ENCODE results near the gene KRTAP4-3.
"Not testable (repeated sequence)": the region's sequence is repeated elsewhere in the genome, so short reads cannot be mapped to it uniquely, and the experiment has no call there.

Gene KRTAP4-3

GRCh38 chr17:41168121-41168520 is at the start of gene KRTAP4-3:
Gene KRTAP4-3 (minus strand): TSS chr17:41168221. CDS start chr17:41168172, 49 bp downstream.
- DNase-seq (ENCODE audit: low read depth) = no peak
- H3K4me3 ChIP-seq (ENCODE audit: low read depth, low read length) = no peak within 1 kb of the TSS

GRCh38 chr17:41215681-41216080 is 47.7 kb upstream of the KRTAP4-3 start:
- no peak overlapping the region for H3K4me3 ChIP-seq (ENCODE audit: low read depth, low read length)
- no peak for DNase-seq (ENCODE audit: low read depth)

GRCh38 chr17:41212524-41213169 is 44.6 kb upstream of the KRTAP4-3 start:
- H3K4me3 ChIP-seq (ENCODE audit: low read depth, low read length) = no peak overlapping the region
- DNase-seq (ENCODE audit: low read depth) = no peak

GRCh38 chr17:41211845-41212466 is 43.9 kb upstream of the KRTAP4-3 start:
- no peak overlapping the region for H3K4me3 ChIP-seq (ENCODE audit: low read depth, low read length)
- no peak for DNase-seq (ENCODE audit: low read depth)

GRCh38 chr17:41199421-41200078 is 31.5 kb upstream of the KRTAP4-3 start:
- H3K4me3 ChIP-seq (ENCODE audit: low read depth, low read length) = no peak overlapping the region
- no peak for DNase-seq (ENCODE audit: low read depth)

- DNase-seq (ENCODE audit: low read depth) = no peak
- no peak overlapping the region for H3K4me3 ChIP-seq (ENCODE audit: low read depth, low read length)
Measured at GRCh38 chr17:41196068-41196467, 28.0 kb upstream of the KRTAP4-3 start.

GRCh38 chr17:41190328-41190727 is 22.3 kb upstream of the KRTAP4-3 start:
- H3K4me3 ChIP-seq (ENCODE audit: low read depth, low read length) = no peak overlapping the region
- no peak for DNase-seq (ENCODE audit: low read depth)

- H3K4me3 ChIP-seq (ENCODE audit: low read depth, low read length); DNase-seq (ENCODE audit: low read depth): not testable (repeated sequence)
Measured at GRCh38 chr17:41189837-41190318, 21.9 kb upstream of the KRTAP4-3 start, which contains the start of gene KRTAP9-1. Gene KRTAP9-1 (plus strand): TSS chr17:41189887. CDS start chr17:41189887, 0 bp downstream.

GRCh38 chr17:41186872-41187271 is 18.9 kb upstream of the KRTAP4-3 start:
- no peak overlapping the region for H3K4me3 ChIP-seq (ENCODE audit: low read depth, low read length)
- DNase-seq (ENCODE audit: low read depth) = peak; percentile 7

- no peak for DNase-seq (ENCODE audit: low read depth)
- no peak overlapping the region for H3K4me3 ChIP-seq (ENCODE audit: low read depth, low read length)
Measured at GRCh38 chr17:41185001-41185400, 17.0 kb upstream of the KRTAP4-3 start.

GRCh38 chr17:41184480-41184961 is 16.5 kb upstream of the KRTAP4-3 start, which contains the start of gene KRTAP4-1:
Gene KRTAP4-1 (minus strand): TSS chr17:41184911. CDS start chr17:41184854, 57 bp downstream.
- no peak for DNase-seq (ENCODE audit: low read depth)
- no peak within 1 kb of the TSS for H3K4me3 ChIP-seq (ENCODE audit: low read depth, low read length)

GRCh38 chr17:41178843-41179616 is 11.0 kb upstream of the KRTAP4-3 start:
- no peak overlapping the region for H3K4me3 ChIP-seq (ENCODE audit: low read depth, low read length)
- no peak for DNase-seq (ENCODE audit: low read depth)

- no peak overlapping the region for H3K4me3 ChIP-seq (ENCODE audit: low read depth, low read length)
- no peak for DNase-seq (ENCODE audit: low read depth)
Measured at GRCh38 chr17:41178341-41178740, 10.3 kb upstream of the KRTAP4-3 start.

- H3K4me3 ChIP-seq (ENCODE audit: low read depth, low read length) = no peak within 1 kb of the TSS
- DNase-seq (ENCODE audit: low read depth) = no peak
Measured at GRCh38 chr17:41177727-41178271, 9.8 kb upstream of the KRTAP4-3 start, which contains the start of gene KRTAP4-2. Gene KRTAP4-2 (minus strand): TSS chr17:41178221. CDS start chr17:41178164, 57 bp downstream.

GRCh38 chr17:41176744-41177387 is 8.8 kb upstream of the KRTAP4-3 start:
- no peak overlapping the region for H3K4me3 ChIP-seq (ENCODE audit: low read depth, low read length)
- no peak for DNase-seq (ENCODE audit: low read depth)

GRCh38 chr17:41171886-41172285 is 3.9 kb upstream of the KRTAP4-3 start:
- DNase-seq (ENCODE audit: low read depth) = peak; percentile 11

GRCh38 chr17:41167561-41167960 is 460 bp downstream of the KRTAP4-3 start:
- DNase-seq (ENCODE audit: low read depth) = no peak
- no peak overlapping the region for H3K4me3 ChIP-seq (ENCODE audit: low read depth, low read length)

More at GRCh38 chr17:41171886-41172285, 3.9 kb upstream of the KRTAP4-3 start:
- no peak overlapping the region for H3K4me3 ChIP-seq (ENCODE audit: low read depth, low read length)

- no peak overlapping the region for H3K4me3 ChIP-seq (ENCODE audit: low read depth, low read length)
- DNase-seq (ENCODE audit: low read depth) = no peak
Measured at GRCh38 chr17:41163828-41164227, 4.2 kb downstream of the KRTAP4-3 start.

- H3K4me3 ChIP-seq (ENCODE audit: low read depth, low read length) = no peak within 1 kb of the TSS
- DNase-seq (ENCODE audit: low read depth) = no peak
Measured at GRCh38 chr17:41160648-41161047, 7.4 kb downstream of the KRTAP4-3 start, which contains the start of gene KRTAP4-4. Gene KRTAP4-4 (minus strand): TSS chr17:41160748. CDS start chr17:41160691, 57 bp downstream.

All from skeletal muscle cell (primary cell).